K562 (cell line): ENCODE results near the gene ARL16. TPM values are rescaled to one million over a fixed set of nuclear protein-coding genes. Genes with fewer than 3 reads are reported as not detected.
A peak's percentile ranks its signal among the peaks of the same experiment; 100 is the strongest.

Experiments
- ARID4B ChIP-seq: sonication (generic); formaldehyde crosslinking; IDR thresholded peaks from 2 replicates; pipeline ENCODE4 v1.8.0; 2022; ENCODE audit warnings: mild to moderate bottlenecking, missing genetic modification reagents
- CHD1 ChIP-seq: fragments of 200-600 bp; sonication (generic); IDR thresholded peaks from one replicate; pipeline ENCODE4 v1.6.1; 2012; ENCODE audit warnings: mild to moderate bottlenecking, moderate library complexity, low read length, inconsistent platforms
- HNRNPUL1 ChIP-seq: fragments of 200-400 bp; formaldehyde crosslinking; IDR thresholded peaks from 2 replicates; pipeline ENCODE4 v1.6.1; 2017; ENCODE audit warnings: low read length
- KAT8 ChIP-seq: fragments of 450-650 bp; IDR thresholded peaks from 2 replicates; pipeline ENCODE4 v1.6.1; 2016; ENCODE audit warnings: low read depth, mild to moderate bottlenecking
- MAX ChIP-seq: sonication (generic); formaldehyde crosslinking; IDR thresholded peaks from 2 replicates; pipeline ENCODE4 v1.9.0; 2022; ENCODE audit warnings: mild to moderate bottlenecking, missing genetic modification reagents
- MCM2 ChIP-seq: fragments of 450-650 bp; IDR thresholded peaks from 2 replicates; pipeline ENCODE4 v1.6.1; 2017; ENCODE audit warnings: low read depth, mild to moderate bottlenecking
- MEF2D ChIP-seq: conservative IDR thresholded peaks from 2 replicates; pipeline ENCODE4 v1.6.1; 2016; ENCODE audit warnings: low read depth, missing genetic modification characterization, missing compliant biosample characterization
- MYNN ChIP-seq, 2 experiments: sonication (generic); formaldehyde crosslinking in 1 of 2; IDR thresholded peaks; 2 replicates each; pipeline versions ENCODE4 v1.5.0 to v1.6.1; 2016 to 2020; ENCODE audit warnings: antibody characterized with exemption in 1 of 2, missing genetic modification reagents in 1 of 2
- SREBF1 ChIP-seq: fragments of 150-350 bp; IDR thresholded peaks from 2 replicates; pipeline ENCODE4 v1.6.1; 2014; ENCODE audit warnings: antibody characterized with exemption, low read depth, low read length, borderline replicate concordance
- TCF7 ChIP-seq: sonication (generic); IDR thresholded peaks from 2 replicates; pipeline ENCODE4 v1.6.1; 2016; ENCODE audit warnings: antibody characterized with exemption, borderline replicate concordance
- THRA ChIP-seq: fragments of 450-650 bp; IDR thresholded peaks from 2 replicates; pipeline ENCODE4 v1.6.1; 2017; ENCODE audit warnings: mild to moderate bottlenecking, moderate library complexity
- THRB ChIP-seq: fragments of 450-650 bp; formaldehyde crosslinking; conservative IDR thresholded peaks from 2 replicates; pipeline ENCODE4 v1.4.0; 2022; ENCODE audit warnings: mild to moderate bottlenecking, missing genetic modification characterization
- ZC3H11A ChIP-seq: IDR thresholded peaks from 2 replicates; pipeline ENCODE4 v1.6.1; 2012; ENCODE audit warnings: low read depth, low read length, improper control_type of control experiment
- ZNF140 ChIP-seq: fragments of 250-450 bp; sonication (Bioruptor Pico); IDR thresholded peaks from 2 replicates; pipeline ENCODE4 v1.8.0; 2021; ENCODE audit warnings: moderate library complexity, mild to moderate bottlenecking, inconsistent platforms
- ZNF143 ChIP-seq: sonication (generic); formaldehyde crosslinking; IDR thresholded peaks from 2 replicates; pipeline ENCODE4 v1.9.0; 2022; ENCODE audit warnings: mild to moderate bottlenecking, missing genetic modification reagents
- ZNF444 ChIP-seq: fragments of 250-450 bp; sonication (Bioruptor Pico); IDR thresholded peaks from 2 replicates; pipeline ENCODE4 v1.4.0; 2020; ENCODE audit warnings: mild to moderate bottlenecking, moderate library complexity
- ZNF512 ChIP-seq: IDR thresholded peaks from 2 replicates; pipeline ENCODE4 v1.6.1; 2016; ENCODE audit warnings: missing genetic modification characterization, missing compliant biosample characterization
- polyA plus RNA-seq, 8 experiments: library from polyadenylated mRNA; depleted of rRNA in 4 of 8; stranded (reverse) in 5 of 8; unstranded in 3 of 8; fragments of >200 nt; fragmentation: Nextera tagmentation in 2 of 8; fragmentation: Illumina TruSeq in 1 of 8; extraction: Ambion mirVana in 2 of 8; extraction: Trizol in 1 of 8; gene quantifications; 2 replicates each; pipeline versions ENCODE4 v1.2.1 to v1.2.3, GENCODE V29; 2011 to 2014; ENCODE audit warnings: inconsistent platforms in 1 of 8, missing spikeins in 1 of 8
- total RNA-seq, 7 experiments: library from RNA; depleted of rRNA in 6 of 7; stranded (reverse); fragments of >200 nt in 6 of 7; fragmentation: Illumina TruSeq in 2 of 7; extraction: Trizol in 2 of 7; gene quantifications; 2 replicates each; pipeline versions ENCODE4 v1.2.1 to v1.2.3, GENCODE V29; 2011 to 2021; ENCODE audit warnings: low replicate concordance in 1 of 7

ARL16 gene
- total and polyA plus RNA-seq, 9 of the 15 experiments (the other 6 are each of a cell fraction or from before 2014, with no cell fraction given), result 5.4 to 32.4 (median 22.6) TPM

GRCh38 chr17:81666342-81667191 is 17.0 kb downstream of the ARL16 start, which contains the start of the genes CCDC137 and OXLD1 (continued):
- TF ChIP-seq THRA (no peak), ARID4B (CRISPR knock-in tag) (peak; percentile 90), SREBF1 (no peak), ZC3H11A (no peak), MYNN (IDR thresholded peaks at IDR 0.05) (no peak), MYNN (CRISPR knock-in tag; IDR thresholded peaks at IDR 0.05) (no peak), HNRNPUL1 (no peak), MAX (CRISPR knock-in tag) (peak; percentile 68), THRB (CRISPR knock-in tag) (no peak), ZNF512 (tag) (no peak), MEF2D (no peak), TCF7 (peak; percentile 36; the same call in 1 of the 2 replicates), ZNF143 (0 out of 2 replicates have a peak, but pooled peaks have one; percentile 23), KAT8 (no peak), CHD1 (no peak), ZNF444 (CRISPR knock-in tag) (no peak), MCM2 (no peak), ZNF140 (CRISPR knock-in tag) (no peak)
